ENCODE data around the gene MAB21L3. TPM values are rescaled to one million over a fixed set of nuclear protein-coding genes. Genes with fewer than 3 reads are reported as not detected.

Gene MAB21L3
- total RNA-seq, 2 experiments from 2014 or later: not detected

- no peak for DNase-seq
- POLR2A ChIA-PET: no interaction called here
- Mint-ChIP-seq H3K27ac (no peak overlapping the region), H3K36me3 (ENCODE audit: low read depth) (no peaks in the 10 kb centered on the region), H3K4me3 (no peak overlapping the region), H3K4me1 (no peaks in the 10 kb centered on the region), H3K9me3 (no peaks in the 10 kb centered on the region), H3K27me3 (peaks cover 8% of the 10 kb centered on the region)
- CTCF ChIA-PET: no interaction called here
Observed at GRCh38 chr1:116118471-116118870, 7.3 kb downstream of the MAB21L3 start.

- DNase-seq: no peak
- H3K4me3 Mint-ChIP-seq: no peak overlapping the region
- H3K27me3 Mint-ChIP-seq: peaks cover 3% of the 10 kb centered on the region
- no peaks in the 10 kb centered on the region for H3K9me3 Mint-ChIP-seq
- ChIA-PET POLR2A (no interaction called here), CTCF (interaction anchor here (0.7 kb wide), 1 partner anchor 12 kb away, joined by 3 read pairs; no protein-coding TSS in a partner anchor)
- no peaks in the 10 kb centered on the region for H3K4me1 Mint-ChIP-seq
- no peaks in the 10 kb centered on the region for H3K36me3 Mint-ChIP-seq (ENCODE audit: low read depth)
- no peak overlapping the region for H3K27ac Mint-ChIP-seq
Observed at GRCh38 chr1:116119876-116120275, 8.7 kb downstream of the MAB21L3 start.

DNA sequence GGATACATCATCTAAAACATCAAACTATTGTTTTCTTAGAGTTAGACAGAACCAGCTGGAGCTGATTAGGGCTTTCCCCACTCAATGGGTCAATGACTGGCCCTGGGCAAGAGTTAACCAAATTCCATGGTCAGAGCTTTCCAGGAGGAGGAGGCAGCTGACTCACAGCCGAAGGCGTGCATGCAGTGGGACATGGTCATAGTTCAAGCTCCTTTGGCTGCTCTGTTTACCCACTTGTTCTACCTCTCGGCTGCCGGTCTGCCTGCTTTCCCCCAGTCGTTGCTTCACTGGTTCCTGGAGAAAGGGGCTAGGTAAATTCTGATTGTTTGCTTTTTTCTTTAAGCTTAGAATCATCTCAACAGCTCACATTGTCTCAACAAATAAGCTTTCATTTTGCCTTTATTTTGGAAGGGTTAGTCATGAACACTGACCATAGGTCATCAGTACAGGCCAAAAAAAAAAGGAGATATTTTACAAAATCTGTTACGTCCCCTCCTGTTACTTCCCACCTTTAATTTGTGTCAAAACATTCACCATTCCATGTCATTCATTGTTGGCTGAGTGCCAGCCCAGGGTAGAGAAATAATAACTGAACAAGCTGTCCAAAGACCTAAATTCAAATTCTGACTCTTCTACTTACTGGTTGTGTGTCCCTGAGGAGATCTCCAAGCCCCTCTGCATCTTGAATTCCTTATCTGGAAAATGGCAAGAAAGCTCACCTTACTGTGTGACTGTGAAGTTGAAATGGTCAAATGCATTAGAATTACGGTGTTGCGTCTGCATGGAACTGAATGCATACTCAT lies 12.0 kb downstream of the MAB21L3 start:
- Mint-ChIP-seq H3K36me3 (ENCODE audit: low read depth) (no peaks in the 10 kb centered on the region), H3K4me1 (peaks cover 13% of the 10 kb centered on the region), H3K4me3 (no peak overlapping the region), H3K27ac (no peak overlapping the region), H3K9me3 (no peaks in the 10 kb centered on the region), H3K27me3 (peaks cover 17% of the 10 kb centered on the region)
- ChIA-PET POLR2A (interaction anchor here (0.7 kb wide), 1 partner anchor 25 kb away, joined by 4 read pairs; no protein-coding TSS in a partner anchor), CTCF (interaction anchor here (0.8 to 0.9 kb wide), 2 partner anchors 16 kb away, joined by 3 read pairs; no protein-coding TSS in a partner anchor)
- no peak for DNase-seq

DNA sequence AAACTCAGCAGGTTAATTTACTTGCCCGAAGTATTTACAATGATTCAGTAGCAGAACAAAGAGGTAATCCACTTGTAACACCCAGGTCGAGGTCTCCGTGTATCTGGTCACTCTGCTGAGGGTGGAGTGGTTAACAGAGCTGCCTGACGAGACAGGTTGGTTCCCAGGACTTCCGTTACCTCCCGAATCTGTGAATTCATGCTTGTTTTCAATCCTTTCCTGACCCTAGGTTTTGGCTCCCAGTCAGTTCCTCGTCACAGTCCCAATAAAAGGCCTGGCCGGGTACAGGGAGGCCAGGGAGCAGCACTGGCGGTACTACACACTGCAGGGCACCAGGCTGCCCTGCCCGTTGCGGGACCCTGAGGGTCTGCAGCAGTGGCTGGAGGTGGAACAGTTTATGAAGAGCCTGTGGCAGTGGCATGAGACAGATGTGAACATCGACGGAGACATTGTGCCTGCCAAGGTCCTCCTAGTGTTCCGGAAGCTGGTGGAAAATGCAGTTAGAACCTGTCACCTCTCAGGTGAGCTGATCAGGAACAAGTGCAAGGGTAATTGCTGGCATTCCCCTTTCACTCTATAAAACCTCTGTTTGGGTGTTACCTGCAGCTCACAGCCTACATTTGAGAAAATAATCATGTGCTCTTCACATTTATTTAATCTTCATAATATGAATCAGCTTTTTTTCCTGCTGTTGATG lies 12.8 kb downstream of the MAB21L3 start:
- H3K4me1 Mint-ChIP-seq: peaks cover 19% of the 10 kb centered on the region
- peaks cover 20% of the 10 kb centered on the region for H3K27me3 Mint-ChIP-seq
- no peak overlapping the region for H3K27ac Mint-ChIP-seq
- POLR2A ChIA-PET: interaction anchor here (0.7 kb wide), 1 partner anchor 26 kb away, joined by 4 read pairs; no protein-coding TSS in a partner anchor
- DNase-seq: no peak
- no peaks in the 10 kb centered on the region for H3K36me3 Mint-ChIP-seq (ENCODE audit: low read depth)
- no peaks in the 10 kb centered on the region for H3K9me3 Mint-ChIP-seq
- CTCF ChIA-PET: no interaction called here
- no peak overlapping the region for H3K4me3 Mint-ChIP-seq

DNA sequence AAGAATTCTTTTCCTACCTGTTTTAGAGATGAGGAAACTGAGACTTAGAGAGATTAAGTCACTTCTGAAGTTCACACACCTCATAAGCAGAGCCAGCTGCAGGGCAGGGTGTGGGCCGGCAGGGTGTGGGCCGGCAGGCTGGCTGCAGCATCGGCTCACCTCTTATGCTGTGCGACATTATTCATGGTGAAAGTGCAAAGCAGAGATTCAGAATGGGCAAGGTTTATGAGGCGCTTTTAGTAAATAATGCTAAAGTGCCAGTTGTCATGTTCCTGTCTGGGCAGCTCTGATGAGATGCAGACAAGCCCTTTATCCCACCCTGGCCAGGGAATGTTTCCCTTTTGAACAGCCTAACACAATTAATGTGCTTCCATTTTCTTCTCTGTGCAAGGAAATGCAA lies 14.6 kb downstream of the MAB21L3 start:
- no peaks in the 10 kb centered on the region for H3K9me3 Mint-ChIP-seq
- no peak overlapping the region for H3K4me3 Mint-ChIP-seq
- ChIA-PET CTCF (no interaction called here), POLR2A (no interaction called here)
- peaks cover 22% of the 10 kb centered on the region for H3K4me1 Mint-ChIP-seq
- no peaks in the 10 kb centered on the region for H3K36me3 Mint-ChIP-seq (ENCODE audit: low read depth)
- H3K27ac Mint-ChIP-seq: no peak overlapping the region
- no peak for DNase-seq
- H3K27me3 Mint-ChIP-seq: peaks cover 26% of the 10 kb centered on the region

- no peak for DNase-seq
- ChIA-PET POLR2A (no interaction called here), CTCF (interaction anchor here (1.6 kb wide), 1 partner anchor 13 kb away, joined by 9 read pairs; no protein-coding TSS in a partner anchor)
- Mint-ChIP-seq H3K27me3 (peaks cover 26% of the 10 kb centered on the region), H3K27ac (no peak overlapping the region), H3K4me3 (no peak overlapping the region), H3K9me3 (no peaks in the 10 kb centered on the region), H3K36me3 (ENCODE audit: low read depth) (no peaks in the 10 kb centered on the region), H3K4me1 (peaks cover 22% of the 10 kb centered on the region)
Observed at GRCh38 chr1:116126281-116126680, 15.1 kb downstream of the MAB21L3 start.

DNA sequence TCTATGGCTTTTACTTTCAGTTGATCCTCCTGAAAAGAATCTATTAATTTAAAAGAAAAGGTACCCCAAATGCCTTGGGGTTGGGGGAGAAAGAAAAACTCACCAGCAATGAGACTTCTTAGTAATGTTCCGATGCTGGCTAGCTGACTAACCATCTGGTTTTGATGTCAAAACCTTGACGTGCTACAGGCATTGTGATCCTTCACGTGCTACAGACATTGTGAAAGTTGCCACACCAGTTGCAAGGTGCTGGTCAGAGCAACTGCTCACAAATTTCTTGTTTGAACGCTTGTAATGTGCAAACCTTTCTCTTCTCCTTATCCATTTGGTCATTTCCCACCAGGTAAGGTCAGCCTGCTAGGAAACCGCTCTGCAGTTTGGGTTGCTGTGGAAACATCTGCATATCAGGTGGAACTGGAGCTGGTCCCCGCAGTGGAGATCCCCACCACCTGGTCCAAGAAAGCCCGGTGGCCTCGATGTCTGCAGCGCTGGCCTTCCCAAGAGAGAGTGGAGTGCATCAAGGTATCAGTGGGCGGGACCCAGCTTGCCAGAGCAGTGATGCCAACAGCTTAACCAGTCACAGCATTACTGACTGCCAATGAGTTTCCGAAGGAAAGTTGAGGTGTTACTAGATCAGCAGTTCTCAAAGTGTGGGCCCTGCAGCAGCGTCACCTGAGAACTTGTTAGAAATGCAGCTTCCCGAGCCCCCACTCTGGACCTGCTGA lies 16.1 kb downstream of the MAB21L3 start:
- H3K9me3 Mint-ChIP-seq: no peaks in the 10 kb centered on the region
- H3K36me3 Mint-ChIP-seq (ENCODE audit: low read depth): no peaks in the 10 kb centered on the region
- H3K4me1 Mint-ChIP-seq: peaks cover 22% of the 10 kb centered on the region
- no peak overlapping the region for H3K27ac Mint-ChIP-seq
- ChIA-PET POLR2A (interaction anchor here (0.9 kb wide), 1 partner anchor 11 kb away, joined by 3 read pairs; no protein-coding TSS in a partner anchor), CTCF (interaction anchor here (1.6 kb wide), 1 partner anchor 12 kb away, joined by 9 read pairs; no protein-coding TSS in a partner anchor)
- peaks cover 26% of the 10 kb centered on the region for H3K27me3 Mint-ChIP-seq
- no peak overlapping the region for H3K4me3 Mint-ChIP-seq
- no peak for DNase-seq

DNA sequence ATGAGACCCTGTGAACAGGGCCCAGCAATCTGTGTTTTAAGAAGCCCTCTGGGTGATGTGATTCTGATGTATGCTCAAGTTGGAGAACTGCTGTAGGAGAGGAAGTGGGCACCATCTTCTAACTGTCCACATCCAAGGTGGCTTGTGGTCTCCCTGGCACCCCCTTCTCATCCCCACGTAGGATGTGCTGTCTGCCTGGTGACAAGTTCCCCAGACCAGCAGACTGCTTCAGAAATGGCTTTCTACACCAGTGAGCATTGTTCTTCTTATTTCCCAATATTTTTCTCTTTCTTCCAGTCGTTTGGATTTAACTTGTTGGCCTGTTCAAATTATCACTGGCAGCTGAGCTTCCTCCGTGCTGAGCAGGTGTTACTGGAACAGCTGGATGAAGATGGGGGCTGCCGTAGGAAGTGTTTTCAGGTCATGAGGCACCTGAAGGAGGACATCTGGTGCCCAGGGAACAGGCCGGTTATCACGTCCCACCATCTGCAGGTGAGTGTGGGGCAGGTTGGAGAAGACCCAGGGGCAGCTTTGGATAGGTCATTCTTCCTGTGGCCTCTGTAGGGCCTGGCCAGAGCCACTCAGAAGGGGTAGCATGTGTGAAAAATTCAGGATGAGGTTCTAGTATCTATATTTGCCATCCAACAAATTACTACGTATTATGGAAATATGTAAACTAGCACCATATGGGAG lies 16.8 kb downstream of the MAB21L3 start:
- Mint-ChIP-seq H3K9me3 (no peaks in the 10 kb centered on the region), H3K27me3 (peaks cover 26% of the 10 kb centered on the region), H3K4me3 (no peak overlapping the region), H3K36me3 (ENCODE audit: low read depth) (no peaks in the 10 kb centered on the region), H3K27ac (no peak overlapping the region), H3K4me1 (peaks cover 22% of the 10 kb centered on the region)
- ChIA-PET POLR2A (interaction anchor here (0.9 kb wide), 1 partner anchor 11 kb away, joined by 3 read pairs; no protein-coding TSS in a partner anchor), CTCF (no interaction called here)
- DNase-seq: no peak

DNA sequence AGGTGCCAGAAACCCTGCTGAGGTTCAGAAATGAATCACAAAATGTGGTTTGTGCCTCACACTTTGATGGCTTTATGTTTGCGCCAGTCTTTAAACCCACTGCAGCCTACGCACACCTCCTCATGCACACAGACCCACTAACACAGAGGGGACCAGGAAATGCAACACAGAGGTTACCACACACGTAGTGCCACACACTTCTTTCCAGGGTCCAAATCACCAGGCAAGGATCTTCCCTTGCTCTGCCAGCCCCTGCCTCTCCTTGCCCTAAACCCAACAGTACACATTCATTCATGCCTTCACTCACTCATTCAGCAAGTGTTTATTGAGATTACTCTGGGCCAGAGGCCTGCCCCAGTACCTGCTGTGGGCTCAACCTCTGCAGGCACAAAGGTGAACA lies 17.5 kb downstream of the MAB21L3 start:
- Mint-ChIP-seq H3K4me3 (no peak overlapping the region), H3K36me3 (ENCODE audit: low read depth) (no peaks in the 10 kb centered on the region), H3K9me3 (no peaks in the 10 kb centered on the region), H3K27me3 (peaks cover 26% of the 10 kb centered on the region), H3K27ac (no peak overlapping the region), H3K4me1 (peaks cover 22% of the 10 kb centered on the region)
- CTCF ChIA-PET: no interaction called here
- DNase-seq: peak; percentile 25
- POLR2A ChIA-PET: no interaction called here

DNA sequence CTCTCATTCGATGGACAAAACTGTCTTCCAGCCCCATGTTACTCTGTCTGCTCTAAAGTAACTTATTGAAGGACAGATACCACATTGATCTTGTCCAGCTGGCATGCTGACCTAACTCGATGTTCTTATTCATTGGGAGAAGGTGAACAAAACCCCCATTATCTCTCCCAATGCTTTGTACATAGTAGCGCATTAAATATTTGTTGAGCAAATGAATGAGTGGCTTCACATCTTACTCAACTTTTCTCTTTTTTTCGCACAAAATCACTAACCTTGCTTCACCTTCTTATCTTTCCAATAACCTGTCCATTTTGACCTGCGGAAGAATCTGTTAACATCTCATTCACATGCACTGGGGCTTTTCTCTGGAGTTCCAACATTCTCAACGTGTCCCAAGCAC lies 18.3 kb downstream of the MAB21L3 start:
- peaks cover 32% of the 10 kb centered on the region for H3K27me3 Mint-ChIP-seq
- POLR2A ChIA-PET: no interaction called here
- H3K27ac Mint-ChIP-seq: no peak overlapping the region

DNA sequence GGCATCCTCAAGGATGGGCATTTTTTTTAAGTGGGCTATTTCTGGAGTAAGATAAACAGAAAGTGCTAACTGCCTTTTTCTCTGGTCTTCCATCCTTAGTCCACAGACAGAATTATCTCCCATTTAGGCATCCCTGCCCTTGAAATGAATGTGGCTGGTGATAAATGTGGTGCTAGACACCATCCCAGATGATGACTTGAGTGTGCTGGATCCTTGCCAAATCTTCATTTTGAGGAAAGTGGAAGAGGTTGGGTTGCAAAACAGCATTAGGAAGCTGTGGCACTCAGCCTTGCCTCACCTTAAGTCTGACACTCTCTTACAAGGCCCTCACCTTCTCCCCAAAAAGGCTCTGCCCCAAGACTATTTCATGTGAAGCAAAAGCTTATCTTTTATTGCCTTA lies 19.2 kb downstream of the MAB21L3 start:
- peaks cover 22% of the 10 kb centered on the region for H3K4me1 Mint-ChIP-seq

More for the DNA sequence above, 18.3 kb downstream of the MAB21L3 start:
- H3K9me3 Mint-ChIP-seq: no peaks in the 10 kb centered on the region
- no peak for DNase-seq
- no peak overlapping the region for H3K4me3 Mint-ChIP-seq
- H3K4me1 Mint-ChIP-seq: peaks cover 22% of the 10 kb centered on the region
- CTCF ChIA-PET: no interaction called here
- no peaks in the 10 kb centered on the region for H3K36me3 Mint-ChIP-seq (ENCODE audit: low read depth)

DNA sequence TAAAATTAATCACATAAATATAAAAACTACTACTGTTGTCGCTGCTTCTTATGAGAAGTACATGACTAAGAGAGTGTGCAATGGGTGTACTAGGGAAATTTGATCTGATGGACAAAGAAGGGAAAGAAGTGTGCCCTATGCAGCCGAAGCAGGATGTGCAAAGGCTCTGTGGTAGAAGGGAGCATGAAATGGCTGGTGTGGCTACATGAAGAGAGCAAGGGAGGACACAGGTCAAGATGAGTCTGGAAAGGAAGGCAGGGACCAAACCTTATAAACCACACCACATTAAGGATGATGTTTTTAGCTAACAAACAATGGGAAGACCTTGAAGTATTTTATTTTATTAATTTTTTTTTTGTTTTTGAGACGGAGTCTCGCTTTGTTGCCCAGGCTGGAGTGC lies 20.0 kb downstream of the MAB21L3 start:
- H3K9me3 Mint-ChIP-seq: no peaks in the 10 kb centered on the region
- no peak for DNase-seq
- H3K27ac Mint-ChIP-seq: no peak overlapping the region
- ChIA-PET POLR2A (no interaction called here), CTCF (interaction anchor here (0.8 to 1.7 kb wide), 3 partner anchors 8 to 354 kb away, joined by 3 to 5 read pairs (median 4); no protein-coding TSS in a partner anchor)
- H3K36me3 Mint-ChIP-seq (ENCODE audit: low read depth): no peaks in the 10 kb centered on the region
- H3K27me3 Mint-ChIP-seq: peaks cover 24% of the 10 kb centered on the region
- H3K4me3 Mint-ChIP-seq: no peak overlapping the region
- H3K4me1 Mint-ChIP-seq: peaks cover 19% of the 10 kb centered on the region

More for the DNA sequence above, 19.2 kb downstream of the MAB21L3 start:
- ChIA-PET CTCF (interaction anchor here (0.8 to 1.0 kb wide), 2 partner anchors 8 to 355 kb away, joined by 3 read pairs; no protein-coding TSS in a partner anchor), POLR2A (no interaction called here)
- DNase-seq: no peak
- Mint-ChIP-seq H3K27ac (no peak overlapping the region), H3K36me3 (ENCODE audit: low read depth) (no peaks in the 10 kb centered on the region), H3K4me3 (no peak overlapping the region), H3K27me3 (peaks cover 31% of the 10 kb centered on the region), H3K9me3 (no peaks in the 10 kb centered on the region)

Measured in activated CD4-positive, alpha-beta memory T cell treated with anti-CD3 and anti-CD28 coated beads, Interleukin-2, amount 10 ng/mL, durations not matched to agents 7 days and 5 days (primary cell).